Panc1 (cell line): ENCODE data around the gene NUB1. TPM values are rescaled to one million over a fixed set of nuclear protein-coding genes. Genes with fewer than 3 reads are reported as not detected.

Experiments
- ATAC-seq: fragments of 200-7000 bp; cut with Tn5 transposase; 2 replicates; pipeline ENCODE4 v1.9.1; 2020; ENCODE audit warnings: mild to moderate bottlenecking, moderate library complexity
- BruUV-seq: library from RNA; stranded (reverse); fragments of 400-500 nt; replicated peaks from 2 replicates; lab custom pipeline; 2021; lab: Mats Ljungman, UMichigan
- CTCF ChIA-PET: fragments of 300-600 bp; sonication (Branson Sonifier 250); formaldehyde crosslinking; loops from one replicate; lab custom pipeline; 2022; ENCODE audit warnings: antibody characterized with exemption; lab: Charles Lee
- POLR2A ChIA-PET: fragments of 300-600 bp; sonication (Branson Sonifier 250); formaldehyde crosslinking; loops from one replicate; lab custom pipeline; 2022; ENCODE audit warnings: antibody characterized with exemption; lab: Charles Lee
- DNase-seq: peaks from one replicate; pipeline ENCODE4 v3.0.0-alpha.2; 2010; ENCODE audit warnings: low read depth, low spot score
- H3K27ac ChIP-seq: 2 replicates; pipeline ENCODE4 v1.5.1; 2011; ENCODE audit warnings: mild to moderate bottlenecking, low read length, inconsistent platforms
- H3K27me3 ChIP-seq: fragments of 200-500 bp; sonication (Bioruptor generic); 2 replicates; pipeline ENCODE4 v1.6.0; 2014; ENCODE audit warnings: low read length, inconsistent platforms; ENCODE audit not compliant: control insufficient read depth, insufficient read depth
- H3K36me3 ChIP-seq: fragments of 200-500 bp; sonication (Bioruptor generic); 2 replicates; pipeline ENCODE4 v1.5.1; 2014; ENCODE audit warnings: inconsistent platforms, mild to moderate bottlenecking, low read length, moderate library complexity; ENCODE audit not compliant: control insufficient read depth, insufficient read depth
- H3K4me1 ChIP-seq: 2 replicates; pipeline ENCODE4 v1.5.1; 2011; ENCODE audit warnings: inconsistent platforms, mild to moderate bottlenecking, low read length, moderate library complexity; ENCODE audit not compliant: control insufficient read depth, insufficient read depth
- H3K4me3 ChIP-seq, 2 experiments: 2 replicates each; pipeline ENCODE4 v1.5.1; 2011 to 2012; ENCODE audit warnings: low read depth in 2 of 2, low read length in 2 of 2, mild to moderate bottlenecking in 2 of 2, inconsistent platforms in 1 of 2, moderate library complexity in 1 of 2
- H3K9me3 ChIP-seq: fragments of 200-500 bp; sonication (Bioruptor generic); 2 replicates; pipeline ENCODE4 v1.5.1; 2014; ENCODE audit warnings: low read depth, mild to moderate bottlenecking, inconsistent platforms, low read length, moderate library complexity; ENCODE audit not compliant: control insufficient read depth, insufficient read depth
- CTCF ChIP-seq: fragments of 450-650 bp; IDR thresholded peaks from 2 replicates; pipeline ENCODE4 v1.5.1; 2017; ENCODE audit warnings: mild to moderate bottlenecking
- POLR2AphosphoS5 ChIP-seq: IDR thresholded peaks from 2 replicates; pipeline ENCODE4 v1.6.1; 2012; ENCODE audit warnings: mild to moderate bottlenecking, low read depth, low read length, moderate library complexity
- REST ChIP-seq, 2 experiments: IDR thresholded peaks; 2 replicates each; pipeline ENCODE4 v1.6.1; 2011 to 2012; ENCODE audit warnings: low read depth in 2 of 2, control low read depth in 1 of 2, low read length in 1 of 2, mild to moderate bottlenecking in 1 of 2, moderate library complexity in 1 of 2; ENCODE audit not compliant: insufficient read depth in 1 of 2
- SIN3A ChIP-seq: IDR thresholded peaks from 2 replicates; pipeline ENCODE4 v1.6.1; 2012; ENCODE audit warnings: low read depth, mild to moderate bottlenecking, low read length, moderate library complexity, borderline replicate concordance; ENCODE audit not compliant: insufficient read depth
- TCF7L2 ChIP-seq: IDR thresholded peaks from 2 replicates; pipeline ENCODE4 v1.6.1; 2011; ENCODE audit warnings: mild to moderate bottlenecking, low read depth, low read length, inconsistent platforms
- in situ Hi-C: cut with HindIII; loops from 2 replicates; pipeline ENCODE4 v1.10.0; 2016; ENCODE audit warnings: low sequenced_read_pairs, low pct_unique_long_range_greater_than_20kb
- intact Hi-C: fragments of 100-400 bp; cut with micrococcal nuclease; formaldehyde crosslinking; loops from one replicate; pipeline ENCODE4 v1.10.0; 2022; ENCODE audit not compliant: unreplicated experiment
- total RNA-seq: library from RNA; stranded (reverse); gene quantifications from one replicate; pipeline ENCODE4 v1.2.1, GENCODE V29; 2021; ENCODE audit not compliant: unreplicated experiment

NUB1 gene
- total RNA-seq, 1 experiment from 2014 or later: 50.5 TPM

GRCh38 chr7:151343516-151343915 is 1.9 kb downstream of the NUB1 start:
- Histone ChIP-seq H3K27ac (peak overlapping the region; percentile 12; the same call in 1 of the 2 replicates), H3K4me1 (peaks cover 11% of the 10 kb centered on the region), H3K9me3 (no peaks in the 10 kb centered on the region), H3K36me3 (peaks cover 13% of the 10 kb centered on the region; the same call in 1 of the 2 replicates), H3K27me3 (no peaks in the 10 kb centered on the region), H3K4me3 (no peak overlapping the region)
- no peak for TF ChIP-seq TCF7L2
- DNase-seq: no peak
- ATAC-seq: no peak
- in situ Hi-C loops: no loop called here
- POLR2A ChIA-PET: no interaction called here
- intact Hi-C loops: no loop called here
- no TSS peak for BruUV-seq
- CTCF ChIA-PET: interaction anchor here (0.6 kb wide), 1 partner anchor 105 kb away, joined by 3 read pairs; no protein-coding TSS in a partner anchor

- intact Hi-C loops: no loop called here
- peaks cover 13% of the 10 kb centered on the region; the same call in 1 of the 2 replicates for H3K36me3 ChIP-seq
- CTCF ChIA-PET: no interaction called here
Observed at GRCh38 chr7:151345576-151346469, 4.2 kb downstream of the NUB1 start.

More at GRCh38 chr7:151345576-151346469, 4.2 kb downstream of the NUB1 start:
- in situ Hi-C loops: no loop called here
- BruUV-seq: TSS peak; percentile 12
- DNase-seq (no peak), ATAC-seq (no peak)
- Histone ChIP-seq H3K27ac (no peak overlapping the region), H3K27me3 (no peaks in the 10 kb centered on the region), H3K4me3 (no peak overlapping the region), H3K4me1 (peaks cover 20% of the 10 kb centered on the region), H3K9me3 (no peaks in the 10 kb centered on the region)
- TF ChIP-seq SIN3A (no peak), REST (IDR thresholded peaks at IDR 0.05; ENCODE audit: insufficient read depth in 1 of 2, low read depth in 2 of 2, low read length in 1 of 2) (no peak), POLR2AphosphoS5 (no peak), CTCF (no peak), TCF7L2 (no peak)
- POLR2A ChIA-PET: no interaction called here
